IPS-15b (cell line): ENCODE results near the gene IFT52.
"Not testable (repeated sequence)": the region's sequence is repeated elsewhere in the genome, so short reads cannot be mapped to it uniquely, and the experiment has no call there.

ENCODE experiments used
- H3K27me3 ChIP-seq: one replicate; pipeline ENCODE4 v1.6.1; 2013; ENCODE audit warnings: low read length; ENCODE audit not compliant: control insufficient read depth, insufficient read depth
- H3K36me3 ChIP-seq: one replicate; pipeline ENCODE4 v1.6.1; 2013; ENCODE audit warnings: low read length; ENCODE audit not compliant: control insufficient read depth, insufficient read depth
- H3K4me1 ChIP-seq: one replicate; pipeline ENCODE4 v1.6.1; 2013; ENCODE audit warnings: mild to moderate bottlenecking, low read length; ENCODE audit not compliant: control insufficient read depth, insufficient read depth
- H3K4me3 ChIP-seq: one replicate; pipeline ENCODE4 v1.5.1; 2013; ENCODE audit warnings: low read depth, low read length
- H3K9ac ChIP-seq: one replicate; pipeline ENCODE4 v1.6.1; 2013; ENCODE audit warnings: low read depth, mild to moderate bottlenecking, low read length
- H3K9me3 ChIP-seq: one replicate; pipeline ENCODE4 v1.6.1; 2013; ENCODE audit warnings: mild to moderate bottlenecking, low read length; ENCODE audit not compliant: control insufficient read depth, insufficient read depth

IFT52 gene

GRCh38 chr20:43590036-43590391 lies 723 bp upstream of the IFT52 start:
- Histone ChIP-seq H3K4me3 (peak overlapping the region; percentile 92), H3K9ac (peak overlapping the region; percentile 85), H3K9me3 (no peaks in the 10 kb centered on the region), H3K27me3 (no peaks in the 10 kb centered on the region), H3K36me3 (peaks cover 3% of the 10 kb centered on the region), H3K4me1 (no peaks in the 10 kb centered on the region)

- not testable (repeated sequence) for H3K4me3 ChIP-seq, H3K4me1 ChIP-seq, H3K9ac ChIP-seq, H3K9me3 ChIP-seq, H3K27me3 ChIP-seq
- H3K36me3 ChIP-seq: peaks cover 18% of the 10 kb centered on the region
Measured at GRCh38 chr20:43601960-43602359, 11.2 kb downstream of the IFT52 start.

GRCh38 chr20:43603124-43603523 lies 12.4 kb downstream of the IFT52 start:
- Histone ChIP-seq H3K36me3 (peaks cover 14% of the 10 kb centered on the region), H3K4me1 (no peaks in the 10 kb centered on the region), H3K9ac (no peak overlapping the region), H3K4me3 (no peak overlapping the region), H3K9me3 (no peaks in the 10 kb centered on the region), H3K27me3 (no peaks in the 10 kb centered on the region)

- no peaks in the 10 kb centered on the region for H3K27me3 ChIP-seq
- no peaks in the 10 kb centered on the region for H3K9me3 ChIP-seq
- no peaks in the 10 kb centered on the region for H3K4me1 ChIP-seq
- no peak overlapping the region for H3K4me3 ChIP-seq
- peaks cover 12% of the 10 kb centered on the region for H3K36me3 ChIP-seq
- no peak overlapping the region for H3K9ac ChIP-seq
Measured at GRCh38 chr20:43605715-43606114, 15.0 kb downstream of the IFT52 start.

- H3K36me3 ChIP-seq: peaks cover 12% of the 10 kb centered on the region
- not testable (repeated sequence) for H3K4me1 ChIP-seq
Measured at GRCh38 chr20:43607278-43607677, 16.5 kb downstream of the IFT52 start.

GRCh38 chr20:43631598-43631997 lies 40.9 kb downstream of the IFT52 start:
- no peaks in the 10 kb centered on the region for H3K9me3 ChIP-seq
- H3K36me3 ChIP-seq: peaks cover 8% of the 10 kb centered on the region
- H3K27me3 ChIP-seq: no peaks in the 10 kb centered on the region

More at GRCh38 chr20:43607278-43607677, 16.5 kb downstream of the IFT52 start:
- H3K4me3 ChIP-seq, H3K9me3 ChIP-seq, H3K9ac ChIP-seq, H3K27me3 ChIP-seq: not testable (repeated sequence)

GRCh38 chr20:43636429-43636828 lies 45.7 kb downstream of the IFT52 start:
- H3K9ac ChIP-seq: no peak overlapping the region
- no peaks in the 10 kb centered on the region for H3K27me3 ChIP-seq
- H3K36me3 ChIP-seq: peaks cover 21% of the 10 kb centered on the region
- H3K4me3 ChIP-seq: no peak overlapping the region
- H3K9me3 ChIP-seq: no peaks in the 10 kb centered on the region
- H3K4me1 ChIP-seq: no peaks in the 10 kb centered on the region

More at GRCh38 chr20:43631598-43631997, 40.9 kb downstream of the IFT52 start:
- no peak overlapping the region for H3K4me3 ChIP-seq
- H3K4me1 ChIP-seq: no peaks in the 10 kb centered on the region
- H3K9ac ChIP-seq: no peak overlapping the region

- Histone ChIP-seq H3K9ac (no peak overlapping the region), H3K9me3 (no peaks in the 10 kb centered on the region), H3K27me3 (no peaks in the 10 kb centered on the region), H3K36me3 (peaks cover 16% of the 10 kb centered on the region), H3K4me3 (no peak overlapping the region), H3K4me1 (no peaks in the 10 kb centered on the region)
Measured at GRCh38 chr20:43642548-43642947, 51.8 kb downstream of the IFT52 start.

- H3K9me3 ChIP-seq: no peaks in the 10 kb centered on the region
- H3K4me1 ChIP-seq: no peaks in the 10 kb centered on the region
- H3K27me3 ChIP-seq: no peaks in the 10 kb centered on the region
- no peak overlapping the region for H3K9ac ChIP-seq
- H3K36me3 ChIP-seq: no peaks in the 10 kb centered on the region
- H3K4me3 ChIP-seq: no peak overlapping the region
Measured at GRCh38 chr20:43650997-43651525, 60.3 kb downstream of the IFT52 start.

- H3K9me3 ChIP-seq, H3K36me3 ChIP-seq, H3K4me1 ChIP-seq, H3K4me3 ChIP-seq, H3K9ac ChIP-seq, H3K27me3 ChIP-seq: not testable (repeated sequence)
Measured at GRCh38 chr20:43651650-43652184, 61.0 kb downstream of the IFT52 start.

- Histone ChIP-seq H3K36me3 (no peaks in the 10 kb centered on the region), H3K27me3 (no peaks in the 10 kb centered on the region), H3K4me1 (no peaks in the 10 kb centered on the region), H3K9ac (no peak overlapping the region), H3K9me3 (no peaks in the 10 kb centered on the region), H3K4me3 (no peak overlapping the region)
Measured at GRCh38 chr20:43653966-43654365, 63.2 kb downstream of the IFT52 start.

GRCh38 chr20:43655176-43655575 lies 64.4 kb downstream of the IFT52 start:
- not testable (repeated sequence) for H3K36me3 ChIP-seq, H3K4me3 ChIP-seq, H3K4me1 ChIP-seq, H3K9me3 ChIP-seq, H3K27me3 ChIP-seq, H3K9ac ChIP-seq
